ENCODE results near the gene ALPG.
"Not testable (repeated sequence)": the region's sequence is repeated elsewhere in the genome, so short reads cannot be mapped to it uniquely, and the experiment has no call there.

The ALPG gene

GRCh38 chr2:232385660-232386489, 20.8 kb upstream of the ALPG start:
- H3K36me3 ChIP-seq (ENCODE audit: control insufficient read depth in 5 of 5, insufficient read depth in 5 of 5, low read length in 5 of 5): no peaks in the 10 kb centered on the region

GRCh38 chr2:232386490-232386739, 20.2 kb upstream of the ALPG start:
- Histone ChIP-seq H3K9ac (ENCODE audit: low read length in 5 of 5) (no peak overlapping the region), H3K4me3 (ENCODE audit: low read depth in 1 of 5, low read length in 5 of 5) (no peak overlapping the region), H3K4me1 (ENCODE audit: control insufficient read depth in 5 of 5, insufficient read depth in 5 of 5, low read length in 5 of 5) (peaks cover 0 to 15% (median 6%) of the 10 kb centered on the region in 5 donors), H3K27ac (ENCODE audit: low read depth, low read length) (no peak overlapping the region), H3K36me3 (ENCODE audit: control insufficient read depth in 5 of 5, insufficient read depth in 5 of 5, low read length in 5 of 5) (no peaks in the 10 kb centered on the region), H3K9me3 (ENCODE audit: control insufficient read depth in 5 of 5, low read length in 5 of 5) (no peaks in the 10 kb centered on the region), H3K27me3 (ENCODE audit: control insufficient read depth in 5 of 5, insufficient read depth in 4 of 5, low read length in 5 of 5) (peaks cover 31 to 60% (median 53%) of the 10 kb centered on the region in 5 donors)

More at GRCh38 chr2:232385660-232386489, 20.8 kb upstream of the ALPG start:
- H3K4me1 ChIP-seq (ENCODE audit: control insufficient read depth in 5 of 5, insufficient read depth in 5 of 5, low read length in 5 of 5): peaks cover 0 to 15% (median 6%) of the 10 kb centered on the region in 5 donors
- H3K9ac ChIP-seq (ENCODE audit: low read length in 5 of 5): no peak overlapping the region
- H3K27ac ChIP-seq (ENCODE audit: low read depth, low read length): no peak overlapping the region
- peaks cover 31 to 59% (median 53%) of the 10 kb centered on the region in 5 donors for H3K27me3 ChIP-seq (ENCODE audit: control insufficient read depth in 5 of 5, insufficient read depth in 4 of 5, low read length in 5 of 5)
- no peaks in the 10 kb centered on the region for H3K9me3 ChIP-seq (ENCODE audit: control insufficient read depth in 5 of 5, low read length in 5 of 5)
- H3K4me3 ChIP-seq (ENCODE audit: low read depth in 1 of 5, low read length in 5 of 5): no peak overlapping the region

GRCh38 chr2:232386740-232387450, 19.7 kb upstream of the ALPG start:
- Histone ChIP-seq H3K4me3 (ENCODE audit: low read depth in 1 of 5, low read length in 5 of 5) (no peak overlapping the region), H3K36me3 (ENCODE audit: control insufficient read depth in 5 of 5, insufficient read depth in 5 of 5, low read length in 5 of 5) (no peaks in the 10 kb centered on the region), H3K9me3 (ENCODE audit: control insufficient read depth in 5 of 5, low read length in 5 of 5) (no peaks in the 10 kb centered on the region), H3K9ac (ENCODE audit: low read length in 5 of 5) (no peak overlapping the region), H3K4me1 (ENCODE audit: control insufficient read depth in 5 of 5, insufficient read depth in 5 of 5, low read length in 5 of 5) (peaks cover 0 to 15% (median 6%) of the 10 kb centered on the region in 5 donors), H3K27me3 (ENCODE audit: control insufficient read depth in 5 of 5, insufficient read depth in 4 of 5, low read length in 5 of 5) (peaks cover 27 to 57% (median 49%) of the 10 kb centered on the region in 5 donors), H3K27ac (ENCODE audit: low read depth, low read length) (no peak overlapping the region)

- no peak overlapping the region for H3K4me3 ChIP-seq (ENCODE audit: low read depth in 1 of 5, low read length in 5 of 5)
- H3K36me3 ChIP-seq (ENCODE audit: control insufficient read depth in 5 of 5, insufficient read depth in 5 of 5, low read length in 5 of 5): no peaks in the 10 kb centered on the region
- no peak overlapping the region for H3K27ac ChIP-seq (ENCODE audit: low read depth, low read length)
- H3K9ac ChIP-seq (ENCODE audit: low read length in 5 of 5): no peak overlapping the region
- H3K27me3 ChIP-seq (ENCODE audit: control insufficient read depth in 5 of 5, insufficient read depth in 4 of 5, low read length in 5 of 5): peaks cover 24 to 52% (median 44%) of the 10 kb centered on the region in 5 donors
- peaks cover 0 to 15% (median 6%) of the 10 kb centered on the region in 5 donors for H3K4me1 ChIP-seq (ENCODE audit: control insufficient read depth in 5 of 5, insufficient read depth in 5 of 5, low read length in 5 of 5)
- no peaks in the 10 kb centered on the region for H3K9me3 ChIP-seq (ENCODE audit: control insufficient read depth in 5 of 5, low read length in 5 of 5)
Measured at GRCh38 chr2:232387451-232388171, 19.0 kb upstream of the ALPG start.

GRCh38 chr2:232388324-232388891, 18.2 kb upstream of the ALPG start:
- Histone ChIP-seq H3K4me3 (ENCODE audit: low read depth in 1 of 5, low read length in 5 of 5) (no peak overlapping the region), H3K27ac (ENCODE audit: low read depth, low read length) (no peak overlapping the region), H3K9me3 (ENCODE audit: control insufficient read depth in 5 of 5, low read length in 5 of 5) (no peaks in the 10 kb centered on the region), H3K9ac (ENCODE audit: low read length in 5 of 5) (no peak overlapping the region), H3K4me1 (ENCODE audit: control insufficient read depth in 5 of 5, insufficient read depth in 5 of 5, low read length in 5 of 5) (peaks cover 0 to 15% (median 6%) of the 10 kb centered on the region in 5 donors), H3K27me3 (ENCODE audit: control insufficient read depth in 5 of 5, insufficient read depth in 4 of 5, low read length in 5 of 5) (peaks cover 24 to 52% (median 40%) of the 10 kb centered on the region in 5 donors), H3K36me3 (ENCODE audit: control insufficient read depth in 5 of 5, insufficient read depth in 5 of 5, low read length in 5 of 5) (no peaks in the 10 kb centered on the region)

GRCh38 chr2:232389327-232389726, 17.3 kb upstream of the ALPG start:
- Histone ChIP-seq H3K27me3 (ENCODE audit: control insufficient read depth in 5 of 5, insufficient read depth in 4 of 5, low read length in 5 of 5) (peaks cover 24 to 49% (median 39%) of the 10 kb centered on the region in 5 donors), H3K9ac (ENCODE audit: low read length in 5 of 5) (no peak overlapping the region), H3K27ac (ENCODE audit: low read depth, low read length) (no peak overlapping the region), H3K4me3 (ENCODE audit: low read depth in 1 of 5, low read length in 5 of 5) (no peak overlapping the region), H3K9me3 (ENCODE audit: control insufficient read depth in 5 of 5, low read length in 5 of 5) (no peaks in the 10 kb centered on the region), H3K4me1 (ENCODE audit: control insufficient read depth in 5 of 5, insufficient read depth in 5 of 5, low read length in 5 of 5) (peaks cover 0 to 15% (median 6%) of the 10 kb centered on the region in 5 donors), H3K36me3 (ENCODE audit: control insufficient read depth in 5 of 5, insufficient read depth in 5 of 5, low read length in 5 of 5) (no peaks in the 10 kb centered on the region)

GRCh38 chr2:232390661-232391060, 16.0 kb upstream of the ALPG start:
- H3K9ac ChIP-seq (ENCODE audit: low read length in 5 of 5): no peak overlapping the region
- peaks cover 24 to 47% (median 37%) of the 10 kb centered on the region in 5 donors for H3K27me3 ChIP-seq (ENCODE audit: control insufficient read depth in 5 of 5, insufficient read depth in 4 of 5, low read length in 5 of 5)
- H3K4me1 ChIP-seq (ENCODE audit: control insufficient read depth in 5 of 5, insufficient read depth in 5 of 5, low read length in 5 of 5): peaks cover 0 to 15% (median 6%) of the 10 kb centered on the region in 5 donors
- H3K4me3 ChIP-seq (ENCODE audit: low read depth in 1 of 5, low read length in 5 of 5): no peak overlapping the region
- no peaks in the 10 kb centered on the region for H3K36me3 ChIP-seq (ENCODE audit: control insufficient read depth in 5 of 5, insufficient read depth in 5 of 5, low read length in 5 of 5)
- no peak overlapping the region for H3K27ac ChIP-seq (ENCODE audit: low read depth, low read length)
- no peaks in the 10 kb centered on the region for H3K9me3 ChIP-seq (ENCODE audit: control insufficient read depth in 5 of 5, low read length in 5 of 5)

GRCh38 chr2:232393556-232393955, 13.1 kb upstream of the ALPG start:
- H3K27ac ChIP-seq (ENCODE audit: low read depth, low read length): no peak overlapping the region
- H3K27me3 ChIP-seq (ENCODE audit: control insufficient read depth in 5 of 5, insufficient read depth in 4 of 5, low read length in 5 of 5): peaks cover 9 to 20% (median 15%) of the 10 kb centered on the region in 5 donors
- H3K4me1 ChIP-seq (ENCODE audit: control insufficient read depth in 5 of 5, insufficient read depth in 5 of 5, low read length in 5 of 5): no peaks in the 10 kb centered on the region
- H3K36me3 ChIP-seq (ENCODE audit: control insufficient read depth in 5 of 5, insufficient read depth in 5 of 5, low read length in 5 of 5): no peaks in the 10 kb centered on the region
- H3K9me3 ChIP-seq (ENCODE audit: control insufficient read depth in 5 of 5, low read length in 5 of 5): no peaks in the 10 kb centered on the region
- no peak overlapping the region for H3K4me3 ChIP-seq (ENCODE audit: low read depth in 1 of 5, low read length in 5 of 5)
- no peak overlapping the region for H3K9ac ChIP-seq (ENCODE audit: low read length in 5 of 5)

- not testable (repeated sequence) for H3K9ac ChIP-seq (ENCODE audit: low read length in 5 of 5)
Measured at GRCh38 chr2:232394431-232394830, 12.2 kb upstream of the ALPG start.

More at GRCh38 chr2:232394431-232394830, 12.2 kb upstream of the ALPG start:
- H3K36me3 ChIP-seq (ENCODE audit: control insufficient read depth in 5 of 5, insufficient read depth in 5 of 5, low read length in 5 of 5); H3K27ac ChIP-seq (ENCODE audit: low read depth, low read length); H3K4me1 ChIP-seq (ENCODE audit: control insufficient read depth in 5 of 5, insufficient read depth in 5 of 5, low read length in 5 of 5); H3K4me3 ChIP-seq (ENCODE audit: low read depth in 1 of 5, low read length in 5 of 5); H3K9me3 ChIP-seq (ENCODE audit: control insufficient read depth in 5 of 5, low read length in 5 of 5): not testable (repeated sequence)
- peaks cover 4 to 13% (median 9%) of the 10 kb centered on the region in 5 donors for H3K27me3 ChIP-seq (ENCODE audit: control insufficient read depth in 5 of 5, insufficient read depth in 4 of 5, low read length in 5 of 5)

Measured in subcutaneous abdominal adipose tissue (tissue), 5 donors.